DOHH2 (cell line): ENCODE measurements around the gene EGFLAM.

Source experiments
- EZH2phosphoT487 ChIP-seq: fragments of 200-600 bp; sonication (generic); IDR thresholded peaks from 2 replicates; pipeline ENCODE4 v1.6.1; 2017; ENCODE audit warnings: borderline replicate concordance, mild to moderate bottlenecking, antibody characterized with exemption, low read length, moderate library complexity, mixed read lengths
- TF ChIP-seq, protein P1 (sequence below): fragments of 200-600 bp; sonication (generic); IDR thresholded peaks from one replicate; pipeline ENCODE4 v1.5.1; 2014; ENCODE audit warnings: antibody characterized with exemption, mild to moderate bottlenecking, low read depth, low read length; ENCODE audit not compliant: poor library complexity, severe bottlenecking

DNA sequence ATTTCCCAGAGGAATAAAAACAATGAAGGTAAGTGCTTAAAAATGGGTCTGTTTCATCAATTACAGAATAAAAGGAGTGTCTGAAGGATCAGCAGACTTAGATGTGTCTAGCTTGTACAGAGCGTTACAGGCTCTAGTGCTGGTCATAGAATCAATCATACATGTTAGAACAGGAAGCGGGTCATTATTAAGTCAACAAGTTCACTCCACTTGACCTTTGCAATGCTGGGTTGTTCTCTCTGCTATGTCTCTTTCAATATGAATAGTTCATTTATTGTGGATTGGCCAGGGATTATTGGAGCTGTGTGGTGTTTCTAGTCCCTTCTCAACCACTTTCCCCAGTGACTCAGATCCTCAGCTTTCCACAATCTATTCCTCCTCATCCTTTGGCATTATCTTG is 20.7 kb upstream of the EGFLAM start:
- TF ChIP-seq, protein P1, sequence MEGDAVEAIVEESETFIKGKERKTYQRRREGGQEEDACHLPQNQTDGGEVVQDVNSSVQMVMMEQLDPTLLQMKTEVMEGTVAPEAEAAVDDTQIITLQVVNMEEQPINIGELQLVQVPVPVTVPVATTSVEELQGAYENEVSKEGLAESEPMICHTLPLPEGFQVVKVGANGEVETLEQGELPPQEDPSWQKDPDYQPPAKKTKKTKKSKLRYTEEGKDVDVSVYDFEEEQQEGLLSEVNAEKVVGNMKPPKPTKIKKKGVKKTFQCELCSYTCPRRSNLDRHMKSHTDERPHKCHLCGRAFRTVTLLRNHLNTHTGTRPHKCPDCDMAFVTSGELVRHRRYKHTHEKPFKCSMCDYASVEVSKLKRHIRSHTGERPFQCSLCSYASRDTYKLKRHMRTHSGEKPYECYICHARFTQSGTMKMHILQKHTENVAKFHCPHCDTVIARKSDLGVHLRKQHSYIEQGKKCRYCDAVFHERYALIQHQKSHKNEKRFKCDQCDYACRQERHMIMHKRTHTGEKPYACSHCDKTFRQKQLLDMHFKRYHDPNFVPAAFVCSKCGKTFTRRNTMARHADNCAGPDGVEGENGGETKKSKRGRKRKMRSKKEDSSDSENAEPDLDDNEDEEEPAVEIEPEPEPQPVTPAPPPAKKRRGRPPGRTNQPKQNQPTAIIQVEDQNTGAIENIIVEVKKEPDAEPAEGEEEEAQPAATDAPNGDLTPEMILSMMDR = no peak
- TF ChIP-seq EZH2phosphoT487 = no peak
